Prostate gland (tissue), 2 donors: ENCODE measurements around the gene STOM.

Experiments
- POLR2A ChIP-seq: fragments of 450-650 bp; IDR thresholded peaks from one replicate; pipeline ENCODE4 v1.6.1; 2016; ENCODE audit warnings: antibody characterized with exemption, mild to moderate bottlenecking
- TF ChIP-seq, protein P1 (sequence below), 4 experiments: fragments of 200-600 bp in 2 of 4; fragments of 450-650 bp in 2 of 4; sonication (generic) in 2 of 4; IDR thresholded peaks; 1 replicate in 3 of 4; 2 replicates in 1 of 4; pipeline ENCODE4 v1.5.1; 2016 to 2019; ENCODE audit warnings: antibody characterized with exemption in 4 of 4, mild to moderate bottlenecking in 2 of 4, moderate library complexity in 2 of 4

DNA sequence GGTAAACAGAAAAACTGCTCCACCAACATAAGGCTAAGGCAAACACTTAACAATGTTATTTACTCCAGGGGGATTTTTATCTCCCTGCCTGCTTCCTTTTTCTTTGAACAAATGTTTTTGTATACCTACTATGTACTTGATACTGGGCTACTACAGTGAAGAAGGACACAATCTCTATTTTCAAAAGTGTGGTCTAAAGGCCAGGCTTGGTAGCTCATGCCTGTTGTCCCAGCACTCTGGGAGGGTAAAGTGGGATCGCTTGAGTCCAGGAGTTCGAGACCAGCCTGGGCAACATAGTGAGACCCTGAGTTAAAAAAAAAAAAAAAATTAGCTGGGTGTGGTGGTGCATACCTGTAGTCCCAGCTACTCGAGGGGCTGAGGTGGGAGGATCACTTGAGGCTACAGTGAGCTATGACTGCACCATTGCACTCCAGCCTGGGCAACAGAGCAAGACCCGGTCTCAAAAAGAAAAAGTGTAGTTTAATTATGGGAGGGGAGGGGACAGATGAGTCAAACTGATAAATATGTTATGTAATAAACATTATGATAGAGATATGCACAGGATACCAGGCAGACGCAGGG lies 3.3 kb downstream of the STOM start:
- TF ChIP-seq, protein P1, sequence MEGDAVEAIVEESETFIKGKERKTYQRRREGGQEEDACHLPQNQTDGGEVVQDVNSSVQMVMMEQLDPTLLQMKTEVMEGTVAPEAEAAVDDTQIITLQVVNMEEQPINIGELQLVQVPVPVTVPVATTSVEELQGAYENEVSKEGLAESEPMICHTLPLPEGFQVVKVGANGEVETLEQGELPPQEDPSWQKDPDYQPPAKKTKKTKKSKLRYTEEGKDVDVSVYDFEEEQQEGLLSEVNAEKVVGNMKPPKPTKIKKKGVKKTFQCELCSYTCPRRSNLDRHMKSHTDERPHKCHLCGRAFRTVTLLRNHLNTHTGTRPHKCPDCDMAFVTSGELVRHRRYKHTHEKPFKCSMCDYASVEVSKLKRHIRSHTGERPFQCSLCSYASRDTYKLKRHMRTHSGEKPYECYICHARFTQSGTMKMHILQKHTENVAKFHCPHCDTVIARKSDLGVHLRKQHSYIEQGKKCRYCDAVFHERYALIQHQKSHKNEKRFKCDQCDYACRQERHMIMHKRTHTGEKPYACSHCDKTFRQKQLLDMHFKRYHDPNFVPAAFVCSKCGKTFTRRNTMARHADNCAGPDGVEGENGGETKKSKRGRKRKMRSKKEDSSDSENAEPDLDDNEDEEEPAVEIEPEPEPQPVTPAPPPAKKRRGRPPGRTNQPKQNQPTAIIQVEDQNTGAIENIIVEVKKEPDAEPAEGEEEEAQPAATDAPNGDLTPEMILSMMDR (IDR thresholded peaks at IDR 0.05) = no peak
- TF ChIP-seq POLR2A = no peak
